OCI-LY1 (cell line): ENCODE data around the gene FBLN2.

Source experiments
- H2AFZ ChIP-seq: fragments of 200-600 bp; sonication (generic), shearing (Covaris generic); 2 replicates; pipeline ENCODE4 v1.6.0; 2014; ENCODE audit warnings: antibody characterized with exemption, mild to moderate bottlenecking, low read length
- H3F3A ChIP-seq: fragments of 200-600 bp; sonication (generic), shearing (Covaris generic); 2 replicates; pipeline ENCODE4 v1.6.0; 2014; ENCODE audit warnings: mild to moderate bottlenecking, antibody characterized with exemption, low read length, moderate library complexity; ENCODE audit not compliant: insufficient read depth
- H3K27ac ChIP-seq: fragments of 200-600 bp; sonication (generic); 2 replicates; pipeline ENCODE4 v1.5.1; 2014; ENCODE audit warnings: low read length, mixed run types, mild to moderate bottlenecking, low read depth; ENCODE audit not compliant: poor library complexity, severe bottlenecking
- H3K27me3 ChIP-seq: fragments of 200-600 bp; sonication (generic); 2 replicates; pipeline ENCODE4 v1.6.0; 2014; ENCODE audit warnings: antibody characterized with exemption, mild to moderate bottlenecking, low read length, moderate library complexity; ENCODE audit not compliant: insufficient read depth
- H3K36me3 ChIP-seq: fragments of 200-600 bp; sonication (generic); 2 replicates; pipeline ENCODE4 v1.6.1; 2014; ENCODE audit warnings: mild to moderate bottlenecking, antibody characterized with exemption, low read length, moderate library complexity, mixed read lengths; ENCODE audit not compliant: insufficient read depth
- H3K4me1 ChIP-seq: fragments of 200-600 bp; sonication (generic); 2 replicates; pipeline ENCODE4 v1.5.1; 2014; ENCODE audit warnings: mild to moderate bottlenecking, low read length, moderate library complexity; ENCODE audit not compliant: insufficient read depth, severe bottlenecking
- H3K4me2 ChIP-seq: fragments of 200-600 bp; sonication (generic), shearing (Covaris generic); 2 replicates; pipeline ENCODE4 v1.6.1; 2014; ENCODE audit warnings: low read length
- H3K4me3 ChIP-seq: fragments of 200-600 bp; sonication (generic); 2 replicates; pipeline ENCODE4 v1.5.1; 2014; ENCODE audit warnings: low read length, low read depth, mild to moderate bottlenecking, mixed read lengths; ENCODE audit not compliant: poor library complexity, severe bottlenecking
- H3K79me2 ChIP-seq: fragments of 200-600 bp; shearing (Covaris generic); 2 replicates; pipeline ENCODE4 v1.6.1; 2016; ENCODE audit warnings: mixed run types, low read length, mixed read lengths; ENCODE audit not compliant: insufficient read depth
- H3K9ac ChIP-seq: fragments of 200-600 bp; sonication (generic), shearing (Covaris generic); 2 replicates; pipeline ENCODE4 v1.6.1; 2014; ENCODE audit warnings: mild to moderate bottlenecking, low read length, mixed read lengths
- H3K9me2 ChIP-seq: fragments of 200-600 bp; sonication (generic), shearing (Covaris generic); 2 replicates; pipeline ENCODE4 v1.6.1; 2014; ENCODE audit warnings: low read depth, mild to moderate bottlenecking, low read length, mixed read lengths
- H3K9me3 ChIP-seq: fragments of 200-600 bp; shearing (Covaris generic); 2 replicates; pipeline ENCODE4 v1.6.1; 2014; ENCODE audit warnings: low read length, mixed read lengths
- H4K20me1 ChIP-seq: fragments of 200-600 bp; sonication (generic), shearing (Covaris generic); 2 replicates; pipeline ENCODE4 v1.6.0; 2016; ENCODE audit warnings: mild to moderate bottlenecking, low read length; ENCODE audit not compliant: insufficient read depth
- CTCF ChIP-seq: fragments of 200-600 bp; sonication (generic), shearing (Covaris generic); IDR thresholded peaks from 2 replicates; pipeline ENCODE4 v1.5.1; 2017; ENCODE audit warnings: mild to moderate bottlenecking, antibody characterized with exemption, low read length, moderate library complexity, mixed read lengths
- EZH2 ChIP-seq: fragments of 200-600 bp; sonication (generic), shearing (Covaris generic); IDR thresholded peaks from 2 replicates; pipeline ENCODE4 v1.8.0; 2017; ENCODE audit warnings: borderline replicate concordance, mixed run types, mild to moderate bottlenecking, antibody characterized with exemption, low read length, moderate library complexity, mixed read lengths

FBLN2 gene

GRCh38 chr3:13516760-13517135, 32.2 kb upstream of the FBLN2 start:
- no peaks in the 10 kb centered on the region for H3K9me2 ChIP-seq
- no peak for TF ChIP-seq CTCF
- no peak for TF ChIP-seq EZH2
- no peaks in the 10 kb centered on the region for H3K9me3 ChIP-seq
- H3K4me1 ChIP-seq, result no peaks in the 10 kb centered on the region
- no peaks in the 10 kb centered on the region for H3K79me2 ChIP-seq
- no peaks in the 10 kb centered on the region for H3K36me3 ChIP-seq
- no peak overlapping the region for H3K4me2 ChIP-seq
- H2AFZ ChIP-seq, result no peak overlapping the region
- H3K9ac ChIP-seq, result no peak overlapping the region
- H4K20me1 ChIP-seq, result no peaks in the 10 kb centered on the region
- H3K27me3 ChIP-seq, result 0 out of 2 replicates have a peak, but pooled peaks cover 5% of the 10 kb centered on the region
- H3K27ac ChIP-seq, result no peak overlapping the region
- no peak overlapping the region for H3K4me3 ChIP-seq
- no peaks in the 10 kb centered on the region for H3F3A ChIP-seq

- Histone ChIP-seq H3K27ac (no peak overlapping the region), H3K36me3 (no peaks in the 10 kb centered on the region), H3F3A (no peaks in the 10 kb centered on the region), H3K9me3 (no peaks in the 10 kb centered on the region), H3K4me1 (no peaks in the 10 kb centered on the region), H3K9me2 (no peaks in the 10 kb centered on the region), H3K27me3 (0 out of 2 replicates have a peak, but pooled peaks cover 5% of the 10 kb centered on the region), H3K9ac (no peak overlapping the region), H3K4me2 (no peak overlapping the region), H2AFZ (no peak overlapping the region), H4K20me1 (no peaks in the 10 kb centered on the region), H3K79me2 (no peaks in the 10 kb centered on the region), H3K4me3 (no peak overlapping the region)
- TF ChIP-seq CTCF (no peak), EZH2 (no peak)
These were observed 31.5 kb upstream of the FBLN2 start for GRCh38 chr3:13517253-13517977.

GRCh38 chr3:13518516-13518953, 30.4 kb upstream of the FBLN2 start:
- Histone ChIP-seq H3F3A (no peaks in the 10 kb centered on the region), H3K79me2 (no peaks in the 10 kb centered on the region), H3K4me1 (no peaks in the 10 kb centered on the region), H3K27ac (no peak overlapping the region), H3K27me3 (peaks cover 8% of the 10 kb centered on the region; the same call in 1 of the 2 replicates), H3K9ac (no peak overlapping the region), H3K4me2 (no peak overlapping the region), H4K20me1 (no peaks in the 10 kb centered on the region), H3K9me2 (no peaks in the 10 kb centered on the region), H3K36me3 (no peaks in the 10 kb centered on the region), H2AFZ (no peak overlapping the region), H3K4me3 (no peak overlapping the region), H3K9me3 (no peaks in the 10 kb centered on the region)
- TF ChIP-seq CTCF, result no peak
- TF ChIP-seq EZH2, result no peak
